T-helper 1 cell treated with Interleukin-12 subunit alpha and Interleukin-12 subunit beta and Interleukin-4 antibody, amounts not matched to agents 30 ng/mL and 1 ng/mL, for 36 hours (primary cell): ENCODE measurements around the gene CACNA1B. TPM values are rescaled to one million over a fixed set of nuclear protein-coding genes. Genes with fewer than 3 reads are reported as not detected.
"Not testable (repeated sequence)": the region's sequence is repeated elsewhere in the genome, so short reads cannot be mapped to it uniquely, and the experiment has no call there.

Source experiments
- intact Hi-C: fragments of 100-400 bp; cut with micrococcal nuclease; formaldehyde crosslinking; loops from one replicate; pipeline ENCODE4 v1.15.1; 2024
- total RNA-seq: library from RNA; stranded (reverse); gene quantifications from 2 replicates; pipeline ENCODE4 v1.2.3, GENCODE V29; 2022

The CACNA1B gene
- total RNA-seq, 1 donor from 2014 or later: 0.07 TPM

DNA sequence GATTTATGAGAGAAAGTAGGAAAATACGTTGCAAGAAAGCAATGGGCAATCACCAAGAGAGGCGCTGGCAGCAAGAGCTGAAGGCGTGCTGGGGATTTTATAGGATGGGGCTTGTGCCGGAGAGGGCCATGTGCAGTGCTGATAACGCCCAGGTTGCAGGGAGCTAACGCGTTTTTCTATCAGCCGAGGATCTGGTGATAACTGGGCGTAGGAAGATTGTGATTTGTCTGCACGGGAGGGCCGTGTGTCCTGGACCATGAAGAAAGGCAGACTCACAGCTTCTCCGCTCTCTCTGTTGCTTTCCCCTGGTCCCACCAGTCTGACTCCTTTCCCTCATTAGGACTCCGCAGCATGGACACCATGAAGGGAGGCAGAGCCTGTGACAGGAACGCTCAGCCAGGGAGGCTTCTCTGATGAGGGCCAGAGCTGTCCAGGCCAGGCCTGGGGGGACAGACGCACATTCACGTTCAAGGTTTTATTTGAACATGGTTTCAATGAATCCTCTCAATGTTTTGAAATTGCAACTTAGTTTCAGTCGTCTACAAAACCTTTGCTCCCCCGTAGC, 11.9 kb upstream of the CACNA1B start:
- intact Hi-C loops: no loop called here

DNA sequence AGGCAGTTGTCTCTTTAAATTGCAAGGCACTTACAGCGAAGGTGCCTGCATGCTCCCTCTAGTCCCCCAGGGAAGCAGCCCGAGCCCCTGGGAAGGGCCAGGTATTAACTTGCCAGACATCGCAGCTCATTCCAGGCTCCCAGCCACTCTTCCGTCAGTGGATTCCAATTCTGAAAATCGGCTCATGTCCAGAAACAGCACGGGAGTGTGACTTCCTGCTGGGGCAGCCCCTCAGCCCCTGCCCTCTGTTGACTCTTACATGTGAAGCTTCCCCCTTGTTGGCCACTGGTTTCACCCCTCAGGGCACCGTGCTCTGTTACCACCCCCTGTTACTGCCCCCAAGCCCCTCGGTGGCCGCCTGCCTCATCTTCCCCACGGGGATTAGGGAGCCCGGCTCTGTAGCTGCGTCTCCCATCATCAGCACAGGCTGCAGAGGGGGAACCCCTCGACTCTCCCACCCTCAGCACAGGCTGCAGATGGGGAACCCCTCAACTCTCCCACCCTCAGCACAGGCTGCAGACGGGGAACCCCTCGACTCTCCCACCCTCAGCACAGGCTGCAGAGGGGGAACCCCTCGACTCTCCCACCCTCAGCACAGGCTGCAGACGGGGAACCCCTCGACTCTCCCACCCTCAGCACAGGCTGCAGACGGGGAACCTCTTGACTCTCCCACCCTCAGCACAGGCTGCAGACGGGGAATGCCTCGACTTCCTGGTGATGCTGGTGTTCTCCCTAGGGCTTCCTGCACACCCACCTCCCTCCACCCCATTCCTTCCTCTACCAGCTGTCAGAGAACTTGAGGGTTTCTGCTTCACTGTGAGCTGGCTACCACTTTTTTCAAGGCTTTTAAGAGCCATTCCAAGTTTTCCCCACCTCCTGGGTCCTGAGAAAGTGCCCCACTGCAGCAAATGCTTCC, 11.1 kb upstream of the CACNA1B start:
- intact Hi-C loops: no loop called here

DNA sequence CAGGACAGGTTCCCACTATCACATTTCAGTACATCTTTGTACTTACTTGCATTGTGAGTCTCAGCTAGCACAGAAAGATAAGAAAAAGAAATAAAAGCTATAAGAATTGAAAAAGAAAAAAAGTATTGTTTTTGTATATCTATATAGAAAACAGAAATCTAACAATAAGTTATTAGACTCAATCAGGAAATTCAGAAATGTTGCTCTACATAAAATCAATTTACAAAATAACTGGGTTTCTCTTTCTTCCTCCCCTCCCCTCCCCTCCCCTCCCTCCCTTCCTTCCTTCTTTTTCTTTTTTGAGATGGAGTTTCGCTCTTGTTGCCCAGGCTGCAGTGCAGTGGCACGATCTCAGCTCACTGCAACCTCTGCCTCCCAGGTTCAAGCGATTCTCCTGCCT, 7.2 kb upstream of the CACNA1B start:
- intact Hi-C loops: no loop called here

DNA sequence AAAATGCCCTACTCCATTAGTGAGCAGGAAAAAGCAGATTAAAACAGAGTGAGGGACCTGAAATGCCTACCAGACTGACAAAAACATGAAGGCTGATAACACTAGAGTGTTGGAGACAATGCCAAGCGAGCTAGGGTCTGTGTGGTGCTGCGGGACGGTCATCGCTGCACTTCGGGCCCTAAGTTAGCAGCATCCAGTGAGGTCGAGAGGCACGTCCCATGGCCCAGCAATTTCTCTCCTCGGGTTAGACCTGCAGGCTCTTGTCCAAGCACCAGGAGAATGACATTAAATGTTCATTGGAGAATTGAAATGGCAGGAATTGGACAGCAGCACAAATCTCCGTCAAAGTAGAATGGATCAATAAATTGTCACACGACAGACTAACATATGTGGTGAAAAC, 5.3 kb upstream of the CACNA1B start:
- intact Hi-C loops: no loop called here

DNA sequence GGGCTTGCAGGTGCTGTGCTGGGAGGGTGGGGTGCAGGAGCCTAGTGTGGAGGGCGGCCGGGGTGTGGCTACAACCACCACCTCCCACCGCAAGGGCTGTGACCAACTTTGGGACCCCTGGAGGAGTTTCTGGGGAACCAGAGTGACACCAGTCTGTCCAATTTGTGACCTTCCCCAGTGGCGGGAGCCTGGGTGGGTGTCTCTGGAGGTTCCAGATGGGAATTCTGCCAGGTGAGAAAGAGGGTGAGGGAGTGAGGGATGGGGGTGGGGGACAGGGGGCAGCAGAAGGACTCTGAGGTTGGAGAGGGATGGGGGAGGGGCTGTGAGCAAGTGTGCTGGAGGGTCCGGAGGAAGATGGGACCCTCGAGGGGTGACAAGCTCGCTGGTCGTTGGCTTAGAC, 4.2 kb upstream of the CACNA1B start:
- intact Hi-C loops: no loop called here

DNA sequence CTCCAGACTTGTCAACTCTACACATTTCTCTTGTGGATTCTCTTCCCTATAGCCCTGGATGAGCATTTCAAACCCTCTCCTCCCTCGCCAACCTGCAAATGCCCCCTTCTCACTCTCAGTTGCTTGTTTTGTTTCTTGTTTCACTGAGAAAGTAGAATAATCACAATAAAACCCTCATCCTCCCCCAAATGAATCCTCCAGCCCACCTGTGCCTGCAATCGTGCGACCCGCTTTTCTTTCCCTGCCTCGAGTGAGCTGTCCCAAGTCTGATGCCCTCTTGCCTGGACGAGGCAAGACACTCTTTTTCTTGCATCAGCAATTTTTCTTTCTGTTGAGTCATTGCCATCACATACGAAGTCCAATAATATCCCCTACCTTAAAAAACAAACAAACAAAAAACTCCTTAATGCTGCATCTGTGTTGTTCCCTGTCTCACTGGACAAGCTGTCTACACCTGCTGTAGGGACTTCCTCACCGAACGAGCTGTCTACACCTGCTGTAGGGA, 3.7 kb upstream of the CACNA1B start:
- intact Hi-C loops: no loop called here

DNA sequence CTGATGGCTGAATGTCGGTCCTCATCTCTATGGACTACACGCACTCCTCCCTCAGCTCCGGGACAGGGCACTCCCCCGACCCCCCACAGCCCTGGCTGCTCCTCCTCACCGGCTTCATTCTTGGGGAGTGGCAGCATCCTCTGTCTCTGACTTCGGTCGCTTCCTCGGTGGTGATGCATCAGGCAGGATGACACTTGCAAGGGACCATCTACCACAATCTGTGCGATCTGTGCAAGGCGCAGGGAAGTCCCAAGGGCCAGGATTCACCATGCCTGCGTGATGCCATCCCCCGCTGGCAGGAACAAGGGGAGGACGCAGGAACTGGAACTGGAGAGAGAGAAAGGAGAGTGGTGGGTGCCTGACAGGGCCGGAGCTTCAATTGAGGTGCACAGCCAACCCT, 2.2 kb upstream of the CACNA1B start:
- intact Hi-C loops: no loop called here

DNA sequence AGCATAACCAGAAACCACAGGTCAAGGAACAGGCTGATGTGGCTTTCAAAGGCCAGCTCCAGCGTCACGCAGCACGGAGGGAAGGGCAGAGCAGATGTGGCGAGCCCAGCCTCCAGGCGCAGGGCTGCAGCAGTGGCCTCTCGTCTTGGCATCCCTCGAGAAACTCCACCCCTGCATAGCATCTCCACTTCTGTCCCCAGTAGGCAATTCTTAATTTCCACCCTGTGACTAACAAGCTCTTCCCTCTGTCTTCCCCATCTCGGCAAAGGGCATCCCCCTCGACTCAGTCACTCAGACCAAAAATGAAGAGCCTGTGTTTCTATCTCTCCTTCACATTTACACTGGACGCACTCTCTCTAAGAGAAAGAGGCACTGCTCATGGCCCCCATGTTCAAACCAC, 1.7 kb upstream of the CACNA1B start:
- intact Hi-C loops: no loop called here

DNA sequence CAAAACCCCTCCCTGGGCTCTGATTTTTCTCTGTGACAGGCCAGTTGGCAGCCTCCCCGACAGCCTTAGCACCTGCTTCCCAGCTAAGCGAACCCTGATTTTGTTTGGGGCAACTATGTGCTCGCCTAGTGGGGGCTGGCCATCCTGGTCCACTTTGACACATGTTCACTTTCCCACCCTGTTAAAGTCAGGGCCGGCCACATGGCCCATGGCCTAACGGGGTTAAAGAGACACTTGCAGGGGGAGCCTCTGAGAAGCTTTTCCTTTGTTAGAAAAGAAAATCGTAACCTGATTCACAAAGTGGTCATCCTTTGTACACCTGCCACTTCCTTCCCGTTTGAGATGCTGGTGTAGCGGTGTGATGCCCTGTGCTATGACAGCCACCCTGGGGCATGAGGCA, 1.3 kb upstream of the CACNA1B start:
- intact Hi-C loops: no loop called here

DNA sequence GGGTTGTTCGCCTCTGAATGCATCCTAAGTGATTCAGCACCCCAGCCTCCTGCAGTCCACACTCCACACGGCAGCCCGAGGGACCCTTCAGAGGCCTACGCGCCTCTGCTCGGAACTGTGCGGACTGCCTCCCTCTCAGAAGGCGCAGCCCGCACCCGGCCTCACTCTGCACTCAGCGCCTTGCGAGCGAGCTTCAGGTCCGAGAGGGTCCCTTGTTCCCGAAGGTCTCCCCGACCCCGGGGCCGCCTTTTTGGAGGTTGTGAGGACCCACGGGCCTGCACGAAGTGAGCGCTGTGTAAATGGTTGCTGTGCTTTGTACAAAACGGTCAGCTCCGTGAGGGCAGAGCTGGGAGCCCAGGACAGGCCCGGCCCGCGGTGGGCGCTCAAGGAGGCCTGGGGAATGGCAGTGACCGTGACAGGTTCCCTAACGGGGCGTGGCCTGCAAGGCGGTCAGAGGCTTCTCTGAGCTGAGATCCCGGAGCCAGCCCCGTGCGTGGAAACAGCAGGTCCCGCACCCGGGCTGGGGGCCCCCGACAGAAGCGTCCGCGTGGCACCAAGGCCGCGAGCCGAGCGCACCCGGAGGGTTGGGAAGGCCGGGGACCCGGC, 698 bp upstream of the CACNA1B start:
- intact Hi-C loops: no loop called here

DNA sequence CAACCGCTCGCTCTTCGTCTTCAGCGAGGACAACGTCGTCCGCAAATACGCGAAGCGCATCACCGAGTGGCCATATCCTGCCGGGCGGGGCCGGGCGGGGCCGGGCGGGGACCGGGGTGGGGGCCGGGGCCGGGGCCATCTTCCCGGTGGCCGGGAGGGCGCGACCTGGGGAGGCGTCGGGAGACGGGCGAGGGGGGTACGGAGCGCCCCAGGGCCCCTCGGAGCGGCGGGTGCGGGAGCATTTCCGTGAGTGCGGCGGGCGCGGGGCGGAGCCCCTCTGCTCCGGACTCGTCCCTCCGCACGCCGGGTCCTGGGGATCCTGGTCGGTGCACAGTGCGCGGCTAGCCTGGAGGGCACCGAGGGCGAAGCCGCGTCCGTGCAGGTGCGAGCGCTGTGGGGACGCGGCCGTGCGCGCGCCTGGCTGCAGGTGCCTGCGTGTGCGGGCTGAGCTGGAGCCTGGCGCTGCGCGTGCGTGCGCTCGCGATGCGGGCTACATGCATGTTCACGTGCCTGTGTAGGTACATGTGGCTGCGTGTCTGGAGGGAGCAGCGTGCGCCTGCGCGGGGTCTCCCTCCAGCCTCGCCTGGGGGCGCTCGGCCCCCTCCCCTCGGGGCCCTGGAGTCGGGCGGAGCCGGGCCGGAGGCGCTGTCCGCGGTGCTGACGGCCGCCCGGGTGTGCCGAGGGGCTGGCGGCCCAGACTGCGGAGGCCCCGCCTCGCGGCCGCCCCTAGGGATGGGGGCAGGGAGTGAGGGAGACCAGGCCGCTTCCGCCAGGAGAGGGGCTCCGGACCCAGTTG, 762 bp downstream of the CACNA1B start:
- intact Hi-C loops: no loop called here

DNA sequence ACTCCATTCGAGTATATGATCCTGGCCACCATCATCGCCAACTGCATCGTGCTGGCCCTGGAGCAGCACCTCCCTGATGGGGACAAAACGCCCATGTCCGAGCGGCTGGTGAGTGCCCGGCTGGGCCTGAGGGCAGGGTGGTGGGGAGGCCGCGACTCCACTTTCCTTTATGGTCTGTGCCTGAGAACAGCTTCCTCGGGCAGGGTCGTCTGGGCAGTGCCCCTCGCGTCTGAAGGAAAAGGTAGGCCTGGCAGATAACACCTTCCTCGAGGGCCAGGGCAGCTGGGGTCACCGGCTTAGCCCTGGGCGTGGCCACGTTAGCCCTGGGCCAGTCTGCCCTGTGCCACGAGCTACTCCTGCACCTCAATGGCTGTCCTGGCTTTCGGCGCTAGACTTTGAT, 1.5 kb downstream of the CACNA1B start:
- intact Hi-C loops: no loop called here

DNA sequence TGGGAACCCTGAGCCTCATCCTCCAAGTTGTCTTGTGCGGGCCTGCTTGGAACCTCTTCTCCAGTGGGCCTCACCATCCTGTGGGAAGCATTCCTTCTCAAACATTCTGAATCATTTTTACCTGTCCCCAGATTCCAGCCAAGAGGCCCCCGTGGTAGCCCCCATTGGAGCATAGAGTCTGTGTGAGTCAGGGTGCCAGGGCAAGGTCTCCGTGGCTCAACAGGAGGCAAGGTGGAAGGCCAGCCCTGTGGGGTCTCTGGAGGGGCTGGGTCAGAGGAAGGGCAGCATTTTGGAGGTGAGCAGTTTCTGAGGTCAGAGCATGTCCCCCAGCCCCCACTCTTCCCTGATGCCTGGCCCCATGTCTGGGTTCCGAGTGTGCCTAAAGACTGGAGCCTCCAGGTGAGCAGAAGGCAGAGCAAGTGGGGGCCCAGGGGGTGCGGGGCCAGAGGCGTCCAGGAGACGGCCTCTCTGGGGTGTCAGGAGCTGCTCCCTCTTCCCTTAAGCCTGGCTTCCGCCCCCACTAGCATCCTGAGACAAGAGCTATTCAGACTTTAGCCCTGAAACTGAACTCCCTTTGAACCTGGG, 2.1 kb downstream of the CACNA1B start:
- intact Hi-C loops: no loop called here

DNA sequence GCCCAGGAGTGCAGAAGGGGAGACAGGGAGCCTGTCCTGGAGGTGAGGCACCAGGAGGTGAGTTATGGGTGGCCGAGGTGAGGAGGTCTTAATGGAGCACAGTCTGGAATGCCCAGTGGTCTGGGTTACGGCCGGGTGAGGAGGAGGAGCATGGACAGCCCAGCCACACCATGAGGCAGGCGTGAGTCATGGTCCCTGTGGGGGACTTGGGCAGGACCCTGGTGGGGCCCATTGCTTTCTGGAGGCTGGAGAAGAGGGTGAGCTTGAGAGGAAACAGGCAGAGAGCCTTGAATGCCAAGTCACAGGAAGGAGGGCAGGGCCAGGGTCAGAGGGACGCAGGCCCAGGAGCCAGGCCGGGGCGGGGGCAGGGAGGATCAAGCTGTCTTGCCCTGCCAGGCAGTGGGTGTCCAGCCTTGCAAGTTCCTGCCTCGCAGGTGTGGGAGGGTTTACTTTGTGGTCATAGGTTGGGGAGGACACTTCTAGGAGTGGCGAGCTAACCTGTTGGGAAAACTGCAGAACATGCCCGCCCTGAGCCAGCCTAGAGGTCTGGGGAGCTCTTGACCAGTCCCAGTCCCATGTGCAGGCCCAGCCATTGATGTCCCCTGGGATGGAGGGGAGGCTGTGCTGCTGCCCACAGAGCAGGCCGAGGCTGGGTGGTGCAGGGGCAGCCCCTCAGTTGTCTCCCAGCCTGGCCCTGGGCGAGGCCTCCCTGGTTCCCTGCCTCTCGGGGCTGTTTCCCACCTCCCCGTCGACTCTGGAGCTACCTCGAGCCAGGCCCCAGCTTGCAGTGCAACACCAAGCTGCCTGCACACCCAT, 2.8 kb downstream of the CACNA1B start:
- intact Hi-C loops: no loop called here

DNA sequence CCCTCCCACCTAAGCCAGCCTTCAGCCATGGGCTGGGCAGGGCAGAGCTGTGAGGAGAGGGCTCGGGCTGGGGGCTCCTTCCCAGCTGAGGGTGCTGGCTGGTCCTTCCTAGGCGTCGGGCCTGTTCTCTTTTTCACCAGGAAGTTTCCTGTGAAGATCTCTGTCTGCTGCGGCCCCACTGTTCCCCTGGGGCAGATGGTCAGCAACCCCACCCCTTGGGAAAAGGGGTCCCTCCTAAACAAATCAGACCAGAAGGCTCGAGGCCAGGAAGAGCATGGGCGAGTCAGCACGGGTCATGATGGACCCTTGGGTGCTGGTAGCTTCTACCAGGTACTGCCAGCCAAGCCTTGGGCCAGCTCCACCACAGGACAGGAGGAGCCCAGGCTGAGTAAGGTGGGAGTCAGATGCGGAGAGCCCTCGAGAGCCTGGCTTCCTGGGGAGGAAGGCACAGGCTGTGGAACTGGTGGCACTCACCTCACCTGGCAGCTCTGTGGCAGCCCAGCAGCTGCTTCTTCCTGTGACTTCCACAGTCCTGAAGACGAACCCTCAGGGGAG, 3.5 kb downstream of the CACNA1B start:
- intact Hi-C loops: no loop called here

DNA sequence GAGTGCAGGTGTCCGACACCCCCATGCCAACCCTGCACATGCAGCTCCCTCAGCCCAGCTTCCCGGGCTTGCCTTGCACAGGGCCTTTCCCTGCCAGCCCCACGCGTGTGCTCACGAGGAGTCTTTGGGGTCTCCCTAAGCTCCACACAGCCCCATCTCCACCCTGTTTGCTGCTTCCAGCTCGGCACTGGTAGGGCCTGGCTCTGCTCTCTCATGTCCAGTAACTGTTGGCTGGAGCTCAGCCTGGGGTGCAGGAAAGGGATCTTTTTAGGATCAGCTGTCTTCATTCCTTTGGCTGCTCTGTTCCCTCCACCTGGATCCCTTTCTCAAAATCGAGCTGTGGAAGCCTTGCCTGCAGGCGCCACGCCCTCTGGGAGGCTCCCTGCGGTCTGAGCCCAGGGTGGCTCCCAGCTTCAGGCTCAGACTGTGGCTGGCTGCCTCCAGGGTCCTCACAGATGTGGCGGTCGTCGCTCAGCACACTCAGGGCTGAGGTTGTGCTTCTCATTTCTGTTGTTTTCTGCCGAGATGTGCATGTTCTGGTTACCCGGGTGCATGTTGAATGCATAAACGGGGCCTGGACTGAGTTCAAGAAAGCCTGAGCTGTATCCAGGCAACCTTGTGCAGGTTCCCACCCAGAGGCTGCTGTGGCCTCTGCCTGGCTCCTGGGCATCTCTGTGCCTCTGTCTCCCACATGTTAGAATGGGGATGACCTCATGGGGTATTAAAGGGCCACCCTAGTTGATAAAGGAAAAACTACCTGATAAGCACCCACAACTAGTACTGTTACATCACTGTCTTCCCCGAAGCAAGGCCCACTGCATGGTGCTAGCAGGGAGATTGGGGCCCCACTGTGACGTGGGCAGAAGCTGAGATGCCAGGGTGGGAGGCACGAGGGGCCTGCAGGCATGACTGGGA, 4.3 kb downstream of the CACNA1B start:
- intact Hi-C loops: no loop called here

DNA sequence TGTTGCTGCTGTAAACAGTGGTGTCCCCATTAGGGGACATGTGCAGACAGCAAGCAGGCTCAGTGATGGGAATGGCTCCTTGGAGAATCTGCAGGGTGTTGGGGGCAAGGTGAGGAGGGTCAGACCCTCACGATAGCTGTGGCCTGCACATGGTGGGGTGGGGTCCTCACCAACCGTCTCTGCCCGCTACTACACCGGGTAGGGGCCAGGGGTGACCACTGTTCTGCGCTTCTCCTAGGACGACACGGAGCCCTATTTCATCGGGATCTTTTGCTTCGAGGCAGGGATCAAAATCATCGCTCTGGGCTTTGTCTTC, 4.9 kb downstream of the CACNA1B start:
- intact Hi-C loops: no loop called here

DNA sequence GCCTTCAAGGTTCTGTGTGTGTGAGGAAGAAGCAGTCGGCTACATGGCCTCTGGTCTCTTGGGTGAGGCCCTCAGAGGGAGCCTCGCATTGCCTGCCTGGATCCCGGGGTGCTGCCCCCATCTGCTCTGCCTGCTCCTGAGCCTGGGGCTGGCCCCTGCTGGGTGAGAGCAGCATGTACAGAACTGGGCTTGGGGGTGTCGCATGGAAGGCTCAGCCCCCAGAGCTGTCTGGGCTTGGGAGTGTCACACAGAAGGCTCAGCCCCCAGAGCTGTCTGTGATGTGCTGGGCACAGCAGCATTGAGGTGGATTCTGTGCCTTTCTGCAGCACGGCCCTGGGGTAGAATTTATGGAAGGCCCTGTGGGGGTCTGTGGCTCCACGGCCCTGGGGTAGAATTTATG, 6.4 kb downstream of the CACNA1B start:
- intact Hi-C loops: not testable (repeated sequence)

DNA sequence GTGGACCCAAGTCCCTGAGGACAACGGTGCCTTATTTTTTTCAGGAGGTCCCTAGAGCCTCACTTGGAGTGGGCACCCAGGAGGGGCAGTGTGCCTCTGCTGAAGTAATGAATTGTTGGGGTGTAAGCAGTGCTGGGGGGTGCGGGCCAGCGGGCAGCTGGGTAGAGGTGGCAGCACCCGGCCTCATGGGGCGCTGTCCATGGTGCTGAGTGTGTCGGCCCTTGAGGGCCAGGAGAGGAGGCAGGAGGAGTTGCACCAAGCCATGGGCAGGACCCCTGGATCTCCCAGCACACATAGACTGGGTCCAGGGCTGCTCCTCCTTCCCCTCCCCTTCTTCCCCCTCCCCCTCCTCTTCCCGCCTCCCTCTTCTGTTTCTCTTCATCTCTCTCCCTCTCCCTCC, 7.0 kb downstream of the CACNA1B start:
- intact Hi-C loops: not testable (repeated sequence)
